Mesodermal cell (in vitro differentiated cells): ENCODE data around the gene ARHGEF17.

Experiments
- H3K27ac ChIP-seq: 2 replicates; pipeline ENCODE4 v1.7.0; 2013; ENCODE audit warnings: mild to moderate bottlenecking, low read depth, low read length, moderate library complexity; ENCODE audit not compliant: severe bottlenecking
- H3K36me3 ChIP-seq: 2 replicates; pipeline ENCODE4 v1.7.1; 2013; ENCODE audit warnings: mild to moderate bottlenecking, low read length, moderate library complexity; ENCODE audit not compliant: control insufficient read depth, insufficient read depth
- H3K4me1 ChIP-seq: one replicate; pipeline ENCODE4 v1.7.1; 2013; ENCODE audit warnings: mild to moderate bottlenecking, low read length; ENCODE audit not compliant: insufficient read depth, control insufficient read depth, poor library complexity, severe bottlenecking
- H3K4me3 ChIP-seq: 2 replicates; pipeline ENCODE4 v1.7.0; 2013; ENCODE audit warnings: low read length, control low read depth, mild to moderate bottlenecking; ENCODE audit not compliant: insufficient read depth, poor library complexity, severe bottlenecking; ENCODE audit errors: extremely low read depth
- H3K9me3 ChIP-seq: 2 replicates; pipeline ENCODE4 v1.7.1; 2013; ENCODE audit warnings: mild to moderate bottlenecking, low read length, moderate library complexity; ENCODE audit not compliant: control insufficient read depth
- WGBS, 2 experiments: methylation state at CpG; one replicate each; pipeline ENCODE4 v1.1.5; 2013; ENCODE audit warnings: missing lambda C conversion rate in 2 of 2; ENCODE audit not compliant: insufficient coverage in 2 of 2; 5-methylcytosine and 5-hydroxymethylcytosine counted together

The ARHGEF17 gene

GRCh38 chr11:73307323-73308002 lies 613 bp upstream of the ARHGEF17 start:
- Histone ChIP-seq H3K4me3 (peak overlapping the region; percentile 88), H3K4me1 (peaks cover 38% of the 10 kb centered on the region), H3K36me3 (peaks cover 19% of the 10 kb centered on the region), H3K27ac (peak overlapping the region; percentile 98), H3K9me3 (no peaks in the 10 kb centered on the region)
- WGBS, 2 experiments, result 0 to 2% methylated on average over 31 to 37 of the region's 56 CpGs

DNA sequence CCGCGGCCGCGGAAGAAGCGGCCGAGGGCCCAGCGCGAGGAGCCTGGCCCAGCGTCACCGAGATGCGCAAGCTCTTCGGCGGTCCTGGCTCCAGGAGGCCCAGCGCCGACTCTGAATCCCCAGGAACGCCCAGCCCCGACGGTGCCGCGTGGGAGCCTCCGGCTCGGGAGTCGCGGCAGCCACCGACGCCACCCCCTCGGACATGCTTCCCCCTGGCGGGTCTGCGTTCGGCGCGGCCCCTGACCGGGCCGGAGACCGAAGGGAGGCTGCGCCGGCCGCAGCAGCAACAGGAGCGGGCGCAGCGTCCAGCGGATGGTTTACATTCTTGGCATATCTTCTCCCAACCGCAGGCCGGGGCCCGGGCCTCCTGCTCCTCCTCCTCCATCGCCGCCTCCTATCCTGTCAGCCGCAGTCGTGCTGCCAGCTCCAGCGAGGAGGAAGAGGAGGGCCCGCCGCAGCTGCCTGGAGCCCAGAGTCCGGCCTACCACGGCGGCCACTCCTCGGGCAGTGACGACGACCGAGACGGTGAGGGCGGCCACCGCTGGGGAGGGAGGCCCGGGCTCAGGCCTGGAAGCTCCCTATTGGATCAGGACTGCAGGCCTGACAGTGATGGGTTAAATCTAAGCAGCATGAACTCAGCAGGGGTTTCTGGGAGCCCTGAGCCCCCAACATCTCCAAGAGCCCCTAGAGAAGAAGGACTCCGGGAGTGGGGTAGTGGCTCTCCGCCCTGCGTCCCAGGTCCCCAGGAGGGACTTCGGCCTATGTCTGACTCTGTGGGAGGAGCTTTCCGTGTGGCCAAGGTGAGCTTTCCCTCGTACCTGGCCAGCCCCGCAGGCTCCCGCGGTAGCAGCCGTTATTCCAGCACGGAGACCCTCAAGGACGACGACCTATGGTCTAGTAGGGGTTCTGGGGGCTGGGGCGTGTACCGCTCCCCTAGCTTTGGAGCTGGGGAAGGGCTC lies 1.2 kb downstream of the ARHGEF17 start:
- Histone ChIP-seq H3K36me3 (peaks cover 28% of the 10 kb centered on the region), H3K9me3 (no peaks in the 10 kb centered on the region), H3K4me1 (peaks cover 55% of the 10 kb centered on the region), H3K4me3 (peak overlapping the region; percentile 88), H3K27ac (peak overlapping the region; percentile 98)
- 2 to 4% methylated on average over 58 to 66 of the region's 78 CpGs for WGBS, 2 experiments

DNA sequence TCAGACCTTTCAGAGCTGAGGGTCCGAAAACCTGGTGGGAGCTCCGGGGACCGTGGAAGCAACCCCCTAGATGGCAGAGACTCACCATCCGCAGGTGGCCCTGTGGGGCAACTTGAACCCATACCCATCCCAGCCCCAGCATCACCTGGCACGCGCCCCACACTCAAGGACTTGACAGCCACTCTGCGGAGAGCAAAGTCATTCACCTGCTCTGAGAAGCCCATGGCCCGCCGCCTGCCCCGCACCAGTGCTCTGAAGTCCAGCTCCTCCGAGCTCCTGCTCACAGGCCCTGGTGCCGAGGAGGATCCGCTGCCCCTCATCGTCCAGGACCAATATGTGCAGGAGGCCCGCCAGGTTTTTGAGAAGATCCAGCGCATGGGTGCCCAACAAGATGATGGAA lies 2.0 kb downstream of the ARHGEF17 start:
- peak overlapping the region; percentile 88 for H3K4me3 ChIP-seq
- no peaks in the 10 kb centered on the region for H3K9me3 ChIP-seq
- peaks cover 64% of the 10 kb centered on the region for H3K4me1 ChIP-seq
- no peak overlapping the region for H3K27ac ChIP-seq
- peaks cover 28% of the 10 kb centered on the region for H3K36me3 ChIP-seq
- 94% methylated on average over 16 of the region's 16 CpGs for WGBS, 2 experiments

DNA sequence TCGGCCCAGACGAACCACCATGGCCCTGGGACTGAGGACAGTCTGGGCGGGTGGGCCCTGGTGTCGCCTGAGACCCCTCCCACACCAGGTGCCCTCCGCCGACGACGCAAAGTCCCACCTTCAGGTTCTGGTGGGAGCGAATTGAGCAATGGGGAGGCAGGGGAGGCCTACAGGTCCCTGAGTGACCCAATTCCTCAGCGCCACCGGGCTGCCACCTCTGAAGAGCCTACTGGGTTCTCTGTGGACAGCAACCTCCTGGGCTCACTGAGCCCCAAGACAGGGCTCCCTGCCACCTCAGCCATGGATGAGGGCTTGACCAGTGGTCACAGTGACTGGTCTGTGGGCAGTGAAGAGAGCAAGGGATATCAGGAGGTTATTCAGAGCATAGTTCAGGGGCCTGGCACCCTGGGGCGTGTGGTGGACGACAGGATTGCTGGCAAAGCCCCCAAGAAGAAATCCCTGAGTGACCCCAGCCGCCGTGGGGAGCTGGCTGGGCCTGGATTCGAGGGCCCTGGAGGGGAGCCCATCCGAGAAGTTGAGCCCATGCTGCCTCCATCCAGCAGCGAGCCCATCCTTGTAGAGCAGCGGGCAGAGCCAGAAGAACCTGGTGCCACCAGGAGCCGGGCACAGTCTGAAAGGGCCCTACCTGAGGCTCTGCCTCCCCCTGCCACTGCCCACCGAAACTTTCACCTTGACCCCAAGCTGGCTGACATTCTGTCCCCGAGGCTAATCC lies 2.8 kb downstream of the ARHGEF17 start:
- Histone ChIP-seq H3K4me3 (peak overlapping the region; percentile 88), H3K36me3 (peaks cover 28% of the 10 kb centered on the region), H3K9me3 (no peaks in the 10 kb centered on the region), H3K4me1 (peaks cover 69% of the 10 kb centered on the region), H3K27ac (no peak overlapping the region)
- 93 to 97% methylated on average over 18 to 22 of the region's 22 CpGs for WGBS, 2 experiments

GRCh38 chr11:73311394-73311869 lies 3.4 kb downstream of the ARHGEF17 start:
- Histone ChIP-seq H3K4me3 (peak overlapping the region; percentile 88), H3K4me1 (peaks cover 68% of the 10 kb centered on the region), H3K9me3 (no peaks in the 10 kb centered on the region), H3K27ac (no peak overlapping the region), H3K36me3 (peaks cover 33% of the 10 kb centered on the region)
- WGBS, 2 experiments, result 93 to 98% methylated on average over 14 to 18 of the region's 18 CpGs

- Histone ChIP-seq H3K4me3 (peak overlapping the region; percentile 88), H3K4me1 (peaks cover 67% of the 10 kb centered on the region), H3K9me3 (no peaks in the 10 kb centered on the region), H3K27ac (no peak overlapping the region), H3K36me3 (peaks cover 39% of the 10 kb centered on the region)
- 83 to 86% methylated on average over 2 of the region's 2 CpGs for WGBS, 2 experiments
Measured at GRCh38 chr11:73312036-73312435, 4.0 kb downstream of the ARHGEF17 start.

DNA sequence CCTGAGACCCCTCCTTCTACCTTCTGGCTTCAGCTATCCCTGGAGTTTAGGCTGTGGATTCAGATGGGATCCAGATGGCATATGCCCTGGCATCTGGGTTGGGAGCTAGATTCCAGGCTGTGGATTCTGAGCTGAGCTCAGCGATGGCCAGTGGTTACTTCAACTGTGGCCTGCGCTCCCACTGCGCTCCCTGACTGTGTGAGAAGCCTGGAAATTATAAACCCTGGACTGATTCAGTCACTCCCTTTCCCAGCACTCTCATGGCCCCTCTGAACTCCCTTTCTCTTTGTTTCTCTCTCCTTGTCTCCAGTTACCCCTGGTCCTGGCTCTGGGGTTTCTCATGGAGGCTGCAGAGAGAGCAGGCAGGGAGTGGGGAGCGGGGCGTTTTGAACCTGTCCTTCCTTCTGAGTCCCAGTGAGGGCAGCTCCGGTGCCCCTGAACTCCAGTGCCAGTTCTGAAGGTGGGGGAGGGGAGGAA lies 4.8 kb downstream of the ARHGEF17 start:
- 83 to 93% methylated on average over 3 to 4 of the region's 6 CpGs for WGBS, 2 experiments
- Histone ChIP-seq H3K27ac (no peak overlapping the region), H3K9me3 (no peaks in the 10 kb centered on the region), H3K4me1 (peaks cover 70% of the 10 kb centered on the region), H3K4me3 (peak overlapping the region; percentile 88), H3K36me3 (peaks cover 48% of the 10 kb centered on the region)

GRCh38 chr11:73313652-73314051 lies 5.6 kb downstream of the ARHGEF17 start:
- peak overlapping the region; percentile 76 for H3K27ac ChIP-seq
- H3K9me3 ChIP-seq, result no peaks in the 10 kb centered on the region
- 100% methylated on average over 1 of the region's 1 CpG; no CpG with 5 or more reads in 1 of the 2 experiments for WGBS, 2 experiments
- H3K36me3 ChIP-seq, result peaks cover 55% of the 10 kb centered on the region
- peaks cover 70% of the 10 kb centered on the region for H3K4me1 ChIP-seq
- H3K4me3 ChIP-seq, result peak overlapping the region; percentile 88

DNA sequence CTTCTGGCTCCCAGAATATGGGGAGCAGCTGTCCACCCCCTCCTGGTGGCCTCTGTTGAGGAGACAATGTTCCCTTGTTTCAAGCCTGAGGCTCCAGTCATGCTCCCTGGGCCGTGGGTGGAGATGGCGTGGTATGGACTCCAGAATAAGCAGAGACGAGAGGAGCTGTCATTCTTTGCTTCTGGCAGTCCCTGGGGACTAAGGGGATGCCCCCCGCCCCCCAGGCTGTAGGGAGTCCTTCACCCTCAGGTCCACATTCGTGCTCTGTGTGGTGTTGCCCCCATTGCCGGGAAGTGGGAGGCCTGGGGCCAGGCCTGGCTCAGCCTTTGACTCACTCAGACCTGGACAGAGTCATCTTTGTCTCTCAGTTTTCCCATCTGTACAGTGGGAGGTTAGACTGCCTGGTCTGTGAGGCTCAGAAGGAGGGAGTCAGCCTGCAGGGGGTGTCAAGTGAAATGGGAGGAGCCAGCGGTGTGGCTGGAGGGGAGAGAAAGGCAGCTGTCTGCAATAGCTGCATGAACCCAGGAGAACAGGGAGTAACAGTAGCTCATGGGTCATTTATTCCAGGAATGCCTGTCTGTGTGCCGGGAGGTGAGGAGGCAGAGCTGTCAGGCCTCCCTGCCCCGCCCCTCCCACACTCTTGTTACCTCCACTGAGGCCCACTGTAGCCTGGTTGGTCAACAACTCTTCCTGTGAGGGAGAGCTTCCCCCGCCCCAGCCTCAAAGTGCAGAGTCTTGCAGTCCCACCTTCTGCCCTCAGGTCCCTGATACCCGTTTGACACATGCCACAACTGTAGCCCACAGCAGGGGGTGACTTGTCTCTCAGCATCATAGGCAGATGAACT lies 6.3 kb downstream of the ARHGEF17 start:
- no peaks in the 10 kb centered on the region for H3K9me3 ChIP-seq
- H3K4me3 ChIP-seq, result peak overlapping the region; percentile 1
- 61 to 73% methylated on average over 9 to 11 of the region's 11 CpGs for WGBS, 2 experiments
- H3K27ac ChIP-seq, result peak overlapping the region; percentile 76
- H3K4me1 ChIP-seq, result peaks cover 70% of the 10 kb centered on the region
- peaks cover 62% of the 10 kb centered on the region for H3K36me3 ChIP-seq
